GM12878 (cell line): ENCODE results near the gene TOMM6. TPM values are rescaled to one million over a fixed set of nuclear protein-coding genes. Genes with fewer than 3 reads are reported as not detected.
A peak's percentile ranks its signal among the peaks of the same experiment; 100 is the strongest.

Experiments
- ATAC-seq: fragments of 200-7000 bp; cut with Tn5 transposase; 3 replicates; pipeline ENCODE4 v1.9.1; 2020; ENCODE audit warnings: mild to moderate bottlenecking, moderate library complexity
- BruUV-seq: library from RNA; stranded (reverse); fragments of 400-500 nt; replicated peaks from 2 replicates; lab custom pipeline; 2021; lab: Mats Ljungman, UMichigan
- CTCF ChIA-PET: fragments of 300-600 bp; sonication (Branson Sonifier 250); formaldehyde crosslinking; extraction: SDS; loops from one replicate; lab custom pipeline; 2021; ENCODE audit warnings: inconsistent platforms; lab: Yijun Ruan, JAX
- POLR2A ChIA-PET: fragments of 350-600 bp; formaldehyde crosslinking; extraction: SDS; loops from one replicate; lab custom pipeline; 2021; ENCODE audit warnings: inconsistent platforms; lab: Charles Lee
- RAD21 ChIA-PET: fragments of 300-600 bp; sonication (Branson Sonifier 250); formaldehyde crosslinking; loops from one replicate; lab custom pipeline; 2023; ENCODE audit warnings: antibody characterized with exemption; ENCODE audit not compliant: unreplicated experiment; lab: Charles Lee
- SMC1A ChIA-PET: fragments of 300-600 bp; sonication (Branson Sonifier 250); formaldehyde crosslinking; loops from one replicate; lab custom pipeline; 2023; ENCODE audit not compliant: unreplicated experiment, uncharacterized antibody; lab: Charles Lee
- DNase-seq: peaks from one replicate; pipeline ENCODE4 v3.0.0-alpha.2; 2011; ENCODE audit warnings: low read depth, low spot score
- FAIRE-seq: peaks from 3 replicates; lab custom pipeline; 2011; peaks lifted over from hg19 to GRCh38; lab: Jason Lieb, UNC
- H2AFZ ChIP-seq: 2 replicates; pipeline ENCODE4 v1.6.0; 2011; ENCODE audit warnings: low read depth, low read length, control low read depth; ENCODE audit not compliant: control insufficient read depth
- H3K27ac ChIP-seq: 2 replicates; pipeline ENCODE4 v1.5.1; 2011; ENCODE audit warnings: control low read depth; ENCODE audit not compliant: control insufficient read depth, insufficient read depth
- H3K27me3 ChIP-seq, 2 experiments: replicated peaks in 1 of 2; 2 replicates each; pipeline versions ENCODE4 v1.6.0 to v1.6.1; 2011; ENCODE audit warnings: low read length in 1 of 2; ENCODE audit not compliant: control insufficient read depth in 2 of 2, insufficient read depth in 2 of 2
- H3K36me3 ChIP-seq, 2 experiments: 2 replicates each; pipeline ENCODE4 v1.5.1; 2011; ENCODE audit warnings: low read length in 1 of 2; ENCODE audit not compliant: control insufficient read depth in 2 of 2, insufficient read depth in 2 of 2
- H3K4me1 ChIP-seq: 2 replicates; pipeline ENCODE4 v1.6.1; 2011; ENCODE audit warnings: mild to moderate bottlenecking, low read length, moderate library complexity, mixed read lengths; ENCODE audit not compliant: control insufficient read depth, insufficient read depth
- H3K4me2 ChIP-seq: 2 replicates; pipeline ENCODE4 v1.6.0; 2011; ENCODE audit warnings: control low read depth; ENCODE audit not compliant: control insufficient read depth, insufficient read depth
- H3K4me3 ChIP-seq: fragments of 200-600 bp; sonication (generic); 2 replicates; pipeline ENCODE4 v1.5.1; 2016
- H3K79me2 ChIP-seq: 2 replicates; pipeline ENCODE4 v1.6.0; 2011; ENCODE audit warnings: low read length; ENCODE audit not compliant: control insufficient read depth, insufficient read depth
- H3K9ac ChIP-seq: 2 replicates; pipeline ENCODE4 v1.8.0; 2011; ENCODE audit warnings: low read length, control low read depth, mixed read lengths; ENCODE audit not compliant: control insufficient read depth, insufficient read depth
- H3K9me3 ChIP-seq: replicated peaks from 3 replicates; pipeline ENCODE4 v1.5.1; 2011; ENCODE audit warnings: mild to moderate bottlenecking, low read length; ENCODE audit not compliant: control insufficient read depth, insufficient read depth
- H4K20me1 ChIP-seq: 2 replicates; pipeline ENCODE4 v1.6.0; 2011; ENCODE audit not compliant: control insufficient read depth, insufficient read depth
- ATF2 ChIP-seq: IDR thresholded peaks from 2 replicates; pipeline ENCODE4 v1.6.1; 2012; ENCODE audit warnings: low read length, inconsistent platforms
- CHD4 ChIP-seq: fragments of 200-600 bp; sonication (generic); IDR thresholded peaks from 2 replicates; pipeline ENCODE4 v1.6.1; 2016; ENCODE audit warnings: mild to moderate bottlenecking
- CREB1 ChIP-seq: IDR thresholded peaks from 2 replicates; pipeline ENCODE4 v1.6.1; 2012; ENCODE audit warnings: low read depth, mild to moderate bottlenecking, inconsistent platforms
- CREM ChIP-seq: IDR thresholded peaks from 2 replicates; pipeline ENCODE4 v1.6.1; 2014; ENCODE audit warnings: antibody characterized with exemption, low read depth
- EP300 ChIP-seq, 2 experiments: fragments of 150-350 bp in 1 of 2; IDR thresholded peaks; 2 replicates each; pipeline ENCODE4 v1.6.1; 2011 to 2012; ENCODE audit warnings: low read depth in 2 of 2, low read length in 2 of 2, borderline replicate concordance in 1 of 2, improper control_type of control experiment in 1 of 2, inconsistent platforms in 1 of 2; ENCODE audit not compliant: control insufficient read depth in 1 of 2
- IRF3 ChIP-seq: fragments of 450-650 bp; IDR thresholded peaks from 2 replicates; pipeline ENCODE4 v1.6.1; 2014; ENCODE audit warnings: mild to moderate bottlenecking
- NKRF ChIP-seq: fragments of 450-650 bp; conservative IDR thresholded peaks from 2 replicates; pipeline ENCODE4 v1.6.1; 2017; ENCODE audit warnings: mild to moderate bottlenecking, moderate library complexity
- NRF1 ChIP-seq: conservative IDR thresholded peaks from 2 replicates; pipeline ENCODE4 v1.6.1; 2011; ENCODE audit warnings: mild to moderate bottlenecking, low read depth, low read length, improper control_type of control experiment
- PML ChIP-seq: IDR thresholded peaks from 2 replicates; pipeline ENCODE4 v1.6.1; 2012; ENCODE audit warnings: low read length, inconsistent platforms
- POLR2A ChIP-seq: IDR thresholded peaks from 2 replicates; pipeline ENCODE4 v1.6.1; 2011; ENCODE audit warnings: low read depth, mild to moderate bottlenecking, low read length
- POLR2AphosphoS5 ChIP-seq: IDR thresholded peaks from 2 replicates; pipeline ENCODE4 v1.6.1; 2011; ENCODE audit warnings: mild to moderate bottlenecking, low read length, inconsistent platforms
- RAD51 ChIP-seq: fragments of 450-650 bp; IDR thresholded peaks from 2 replicates; pipeline ENCODE4 v1.6.1; 2016; ENCODE audit warnings: moderate library complexity, mild to moderate bottlenecking, inconsistent platforms
- RUNX3 ChIP-seq: IDR thresholded peaks from 2 replicates; pipeline ENCODE4 v1.6.1; 2012; ENCODE audit warnings: low read length, inconsistent platforms
- SIX5 ChIP-seq: IDR thresholded peaks from 2 replicates; pipeline ENCODE4 v1.6.1; 2011; ENCODE audit warnings: mild to moderate bottlenecking, low read depth, low read length, moderate library complexity; ENCODE audit not compliant: severe bottlenecking
- SPI1 ChIP-seq: IDR thresholded peaks from 2 replicates; pipeline ENCODE4 v1.6.1; 2011; ENCODE audit warnings: low read depth, mild to moderate bottlenecking, low read length, moderate library complexity, borderline replicate concordance; ENCODE audit not compliant: insufficient read depth
- SUPT20H ChIP-seq: IDR thresholded peaks from 2 replicates; pipeline ENCODE4 v1.6.1; 2011; ENCODE audit warnings: low read depth, mild to moderate bottlenecking, low read length, moderate library complexity, borderline replicate concordance; ENCODE audit not compliant: control insufficient read depth
- SUZ12 ChIP-seq: fragments of 200-600 bp; sonication (generic); IDR thresholded peaks from one replicate; pipeline ENCODE4 v1.6.1; 2018; ENCODE audit warnings: antibody characterized with exemption, mild to moderate bottlenecking; ENCODE audit not compliant: unreplicated experiment
- TARDBP ChIP-seq: IDR thresholded peaks from 2 replicates; pipeline ENCODE4 v1.6.1; 2016; ENCODE audit warnings: borderline replicate concordance
- TBL1XR1 ChIP-seq: IDR thresholded peaks from 2 replicates; pipeline ENCODE4 v1.6.1; 2012; ENCODE audit warnings: low read depth, low read length, improper control_type of control experiment
- ZZZ3 ChIP-seq: IDR thresholded peaks from 2 replicates; pipeline ENCODE4 v1.6.1; 2011; ENCODE audit warnings: low read depth; ENCODE audit not compliant: control insufficient read depth, insufficient read length
- WGBS: methylation state at CpG from one replicate; pipeline ENCODE4 v1.1.6; 2016; ENCODE audit warnings: low lambda C conversion rate; ENCODE audit not compliant: insufficient replicate concordance, insufficient coverage; ENCODE audit errors: missing lambda C conversion rate; 5-methylcytosine and 5-hydroxymethylcytosine counted together
- in situ Hi-C: fragments of 300-500 bp; cut with MboI; formaldehyde crosslinking; loops from 9 replicates; pipeline ENCODE4 v1.14.3; 2018; ENCODE audit warnings: mixed read lengths
- intact Hi-C: fragments of 100-400 bp; cut with micrococcal nuclease; formaldehyde crosslinking; loops from one replicate; pipeline ENCODE4 v1.14.2; 2022; ENCODE audit not compliant: unreplicated experiment
- polyA plus RNA-seq, 11 experiments: library from polyadenylated mRNA; depleted of rRNA in 4 of 11; unstranded in 6 of 11; stranded (reverse) in 5 of 11; fragments of >200 nt; fragmentation: Nextera tagmentation in 4 of 11; fragmentation: Illumina TruSeq in 1 of 11; extraction: Ambion mirVana in 4 of 11; extraction: Trizol in 1 of 11; gene quantifications; 1 replicate in 1 of 11; 2 replicates in 10 of 11; pipeline versions ENCODE4 v1.2.1 to v1.2.3, GENCODE V29; 2011 to 2016; ENCODE audit warnings: inconsistent platforms in 2 of 11, missing spikeins in 2 of 11, low read depth in 1 of 11
- total RNA-seq, 4 experiments: library from RNA; depleted of rRNA in 3 of 4; stranded (reverse); fragments of >200 nt in 3 of 4; fragmentation: Illumina TruSeq in 1 of 4; extraction: Trizol in 1 of 4; gene quantifications; 2 replicates each; pipeline versions ENCODE4 v1.2.1 to v1.2.3, GENCODE V29; 2013 to 2021

Gene TOMM6
- total and polyA plus RNA-seq, 10 of the 15 experiments (the other 5 are each of a cell fraction or from before 2014, with no cell fraction given), result 206 to 746 (median 448) TPM

- peak within 1 kb of the TSS; percentile 98 for H3K4me2 ChIP-seq
- no peaks in the 10 kb centered on the region for H4K20me1 ChIP-seq
- SMC1A ChIA-PET, result interaction anchor here (0.6 kb wide), 1 partner anchor 265 kb away, joined by 3 read pairs; no protein-coding TSS in a partner anchor
- FAIRE-seq, result peak; percentile 89
- RAD21 ChIA-PET, result interaction anchor here (0.6 to 1.9 kb wide), 7 partner anchors 34 to 266 kb away, joined by 3 to 9 read pairs (median 4); no protein-coding TSS in a partner anchor
- DNase-seq, result peak; percentile 78
- peak within 1 kb of the TSS; percentile 88 for H2AFZ ChIP-seq
- H3K9me3 ChIP-seq, result no peaks in the 10 kb centered on the region
- WGBS, result under 1% methylated on average over 42 of the region's 73 CpGs
- no TSS peak for BruUV-seq
- H3K27me3 ChIP-seq, result no peaks in the 10 kb centered on the region
- in situ Hi-C loops (no loop called here), intact Hi-C loops (loop anchor here (1.0 to 5.0 kb wide), 5 partner anchors 73 to 432 kb away; no protein-coding TSS in a partner anchor)
- POLR2A ChIA-PET, result interaction anchor here (0.6 kb wide), 1 partner anchor 167 kb away, joined by 3 read pairs; no protein-coding TSS in a partner anchor
- peak within 1 kb of the TSS; percentile 72 for H3K9ac ChIP-seq
- peaks cover 0 to 3% of the 10 kb centered on the region in 2 experiments; a peak in 1 of 4 replicates for H3K36me3 ChIP-seq
- H3K27ac ChIP-seq, result no peak within 1 kb of the TSS
- H3K79me2 ChIP-seq, result no peaks in the 10 kb centered on the region
- H3K4me3 ChIP-seq, result peak within 1 kb of the TSS; percentile 74
- ATAC-seq, result peak; percentile 95
- CTCF ChIA-PET, result interaction anchor here (0.7 to 8.3 kb wide), 2 partner anchors 97 to 264 kb away, joined by 3 to 141 read pairs; no protein-coding TSS in a partner anchor
- peaks cover 18% of the 10 kb centered on the region for H3K4me1 ChIP-seq
- TF ChIP-seq CREB1 (peak; percentile 71), ZZZ3 (no peak), RUNX3 (peak; percentile 56), RAD51 (no peak), EP300 (IDR thresholded peaks at IDR 0.05; ENCODE audit: borderline replicate concordance in 1 of 2, control insufficient read depth in 1 of 2, low read depth in 2 of 2, low read length in 2 of 2) (0 out of 4 replicates have a peak, but pooled peaks of 1 of the 2 experiments have one; percentile 30), SUZ12 (no peak), CHD4 (no peak), ATF2 (no peak), SUPT20H (no peak), TBL1XR1 (peak; percentile 76; the same call in 1 of the 2 replicates), IRF3 (0 out of 2 replicates have a peak, but pooled peaks have one; percentile 17), NKRF (peak; percentile 41; the same call in 1 of the 2 replicates), TARDBP (0 out of 2 replicates have a peak, but pooled peaks have one; percentile 23), SIX5 (peak; percentile 41), POLR2A (no peak), PML (no peak), POLR2AphosphoS5 (no peak), SPI1 (no peak), CREM (peak; percentile 54; the same call in 1 of the 2 replicates), NRF1 (0 out of 2 replicates have a peak, but pooled peaks have one; percentile 15)
These were observed 7.5 kb upstream of the TOMM6 start, which contains the start of gene FRS3 for GRCh38 chr6:41779788-41780550. Gene FRS3 (minus strand): TSS chr6:41779900. CDS start chr6:41776987, 2,913 bp downstream.
